ENCODE results near the gene GLIPR1L1.
A peak's percentile ranks its signal among the peaks of the same experiment; 100 is the strongest.

The GLIPR1L1 gene

GRCh38 chr12:75354011-75354410, 19.5 kb downstream of the GLIPR1L1 start:
- DNase-seq, result no peak

- DNase-seq, result no peak
These were observed 26.4 kb downstream of the GLIPR1L1 start for GRCh38 chr12:75360920-75361319.

- no peak for DNase-seq
These were observed 26.9 kb downstream of the GLIPR1L1 start for GRCh38 chr12:75361408-75361807.

- DNase-seq, result no peak
These were observed 30.4 kb downstream of the GLIPR1L1 start for GRCh38 chr12:75364919-75365318.

GRCh38 chr12:75366629-75367028, 32.2 kb downstream of the GLIPR1L1 start:
- no peak for DNase-seq

GRCh38 chr12:75374971-75375370, 40.5 kb downstream of the GLIPR1L1 start:
- no peak for DNase-seq

GRCh38 chr12:75378354-75378753, 43.9 kb downstream of the GLIPR1L1 start:
- DNase-seq, result no peak

- DNase-seq, result no peak
These were observed 54.6 kb downstream of the GLIPR1L1 start for GRCh38 chr12:75389061-75389460.

- DNase-seq, result no peak
These were observed 55.2 kb downstream of the GLIPR1L1 start for GRCh38 chr12:75389706-75390105.

- DNase-seq, result no peak
These were observed 55.9 kb downstream of the GLIPR1L1 start for GRCh38 chr12:75390156-75390898.

- peak; percentile 91 for DNase-seq
These were observed 56.5 kb downstream of the GLIPR1L1 start, which contains the start of gene GLIPR1L2 for GRCh38 chr12:75390899-75391538. Gene GLIPR1L2, plus strand, starts transcription at chr12:75391089. Its CDS starts 28 bp downstream, at chr12:75391117.

GRCh38 chr12:75404231-75404630, 69.8 kb downstream of the GLIPR1L1 start:
- no peak for DNase-seq

GRCh38 chr12:75407683-75408082, 73.2 kb downstream of the GLIPR1L1 start:
- no peak for DNase-seq

GRCh38 chr12:75409830-75410229, 75.4 kb downstream of the GLIPR1L1 start:
- DNase-seq, result no peak

GRCh38 chr12:75414671-75415070, 80.2 kb downstream of the GLIPR1L1 start:
- no peak for DNase-seq

- no peak for DNase-seq
These were observed 85.4 kb downstream of the GLIPR1L1 start for GRCh38 chr12:75419841-75420240.

Data from activated naive CD4-positive, alpha-beta T cell treated with Interleukin-2 at 50 U/mL for 16 hours (primary cell).